HG03354 (cell line): ENCODE data around the gene FMN2.
"Not testable (repeated sequence)": the region's sequence is repeated elsewhere in the genome, so short reads cannot be mapped to it uniquely, and the experiment has no call there.

ENCODE experiments used
- ATAC-seq: cut with Tn5 transposase; IDR thresholded peaks from one replicate; pipeline ENCODE4 v1.9.1; 2021; ENCODE audit warnings: mild to moderate bottlenecking; ENCODE audit not compliant: unreplicated experiment, poor library complexity, severe bottlenecking

Gene FMN2

DNA sequence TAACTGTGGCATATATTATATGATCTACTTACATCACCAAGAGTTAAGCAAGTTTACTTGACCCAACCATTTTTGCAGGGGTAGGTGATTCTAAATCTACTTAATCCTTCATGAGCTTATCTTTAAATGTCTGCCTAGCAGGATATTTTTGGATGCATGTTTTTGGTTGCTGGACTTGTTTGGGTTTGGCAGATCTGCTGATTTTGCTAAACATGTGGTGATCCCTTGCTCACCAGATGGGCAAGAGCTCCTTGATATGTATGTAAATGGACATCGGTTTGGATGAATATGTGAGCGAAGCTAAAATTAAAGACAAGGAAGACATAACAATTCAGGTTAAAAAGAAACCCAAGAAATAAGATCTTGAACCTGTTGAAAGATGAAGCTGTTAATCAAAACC lies 36.7 kb downstream of the FMN2 start:
- no peak for ATAC-seq

DNA sequence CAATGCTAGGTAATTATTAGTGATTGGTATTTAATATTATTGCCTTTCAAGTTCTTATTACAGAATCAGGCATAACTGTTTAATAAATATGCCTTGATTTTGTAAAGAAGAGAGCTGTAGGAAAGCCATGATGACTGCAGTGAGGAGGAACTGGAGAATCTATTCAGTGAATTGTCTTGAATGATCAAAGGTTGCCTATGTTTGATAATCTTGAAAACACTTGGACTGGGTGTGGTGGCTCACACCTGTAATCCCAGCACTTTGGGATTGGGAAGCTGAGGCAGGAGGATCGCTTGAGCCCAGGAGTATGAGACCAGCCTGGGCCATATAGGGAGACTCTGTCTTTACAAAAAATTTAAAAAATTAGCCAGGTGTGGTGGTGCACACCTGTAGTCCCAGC lies 42.4 kb downstream of the FMN2 start:
- no peak for ATAC-seq

DNA sequence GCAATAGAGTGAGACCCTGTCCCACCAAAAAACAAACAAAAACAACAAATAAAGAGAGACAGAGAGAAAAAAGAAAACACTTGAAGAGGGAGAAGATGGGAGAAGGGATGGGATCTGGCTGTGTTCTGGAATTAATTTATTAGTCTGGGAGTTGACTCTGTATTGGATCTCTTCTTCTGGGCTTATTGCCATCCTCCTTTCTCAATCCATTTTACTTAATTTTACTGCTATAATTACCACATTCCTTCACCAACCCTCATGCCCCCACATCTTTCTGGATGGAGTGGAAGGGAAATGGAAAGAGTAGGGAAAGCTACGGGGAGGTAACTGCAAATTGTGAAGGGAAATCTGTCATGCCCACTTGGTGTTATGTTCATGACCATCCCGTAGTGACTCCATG lies 42.9 kb downstream of the FMN2 start:
- ATAC-seq = no peak

DNA sequence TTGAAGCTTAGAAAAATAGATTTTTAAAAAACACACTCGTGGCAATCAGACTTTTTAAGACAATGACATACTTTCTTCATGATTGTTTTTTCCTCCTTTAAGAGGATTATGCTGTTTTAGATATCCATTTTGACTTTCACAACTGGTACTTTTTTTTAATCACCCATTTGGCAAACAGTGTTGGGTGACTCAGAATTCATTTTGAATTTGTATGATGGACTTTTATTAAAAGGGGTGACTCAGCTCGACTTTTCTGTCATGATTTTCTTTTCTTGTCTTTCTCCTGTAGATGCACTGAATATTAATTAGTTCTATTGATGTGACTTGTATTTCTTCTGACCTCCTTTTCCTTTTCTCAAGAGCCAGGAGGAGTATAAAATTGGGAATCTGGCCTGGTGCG lies 44.7 kb downstream of the FMN2 start:
- no peak for ATAC-seq

DNA sequence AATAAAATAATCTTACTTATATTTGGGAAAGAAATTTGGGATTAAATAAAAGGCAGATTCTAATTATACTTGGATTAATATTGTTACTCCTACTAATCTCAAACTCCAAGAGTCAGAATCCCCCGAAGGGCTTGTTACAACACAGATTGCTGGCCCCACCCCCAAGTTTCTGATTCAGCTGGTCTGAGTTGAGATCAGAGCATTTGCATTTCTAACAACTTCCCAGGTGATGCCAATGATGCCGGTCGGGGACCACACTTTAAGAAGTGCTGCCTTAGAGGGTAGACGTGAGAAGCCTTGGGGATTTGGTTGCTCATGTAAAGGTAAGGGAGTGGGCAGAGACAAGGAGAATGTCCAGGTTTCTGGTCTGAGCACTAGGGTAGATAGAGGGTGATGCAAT lies 47.2 kb downstream of the FMN2 start:
- no peak for ATAC-seq

DNA sequence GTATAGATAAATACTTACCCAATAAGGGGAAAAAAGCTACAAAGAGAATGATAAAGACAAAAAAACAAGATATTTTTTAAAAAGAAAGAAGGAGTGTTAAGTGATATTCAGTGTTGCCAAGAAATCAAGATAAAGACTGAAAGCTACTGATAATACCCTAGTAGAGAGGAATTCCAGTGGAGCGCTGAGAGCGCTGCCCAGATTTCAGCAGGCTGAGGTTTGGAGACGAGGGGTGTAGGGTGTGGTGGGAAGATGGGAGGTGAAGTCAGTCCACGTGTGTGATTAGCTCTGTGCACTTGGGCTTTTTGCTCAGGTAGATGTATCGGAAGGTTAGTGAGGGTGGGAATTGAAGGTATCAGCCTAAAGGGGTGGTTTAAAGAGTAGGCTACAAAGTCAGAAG lies 47.8 kb downstream of the FMN2 start:
- ATAC-seq = no peak

DNA sequence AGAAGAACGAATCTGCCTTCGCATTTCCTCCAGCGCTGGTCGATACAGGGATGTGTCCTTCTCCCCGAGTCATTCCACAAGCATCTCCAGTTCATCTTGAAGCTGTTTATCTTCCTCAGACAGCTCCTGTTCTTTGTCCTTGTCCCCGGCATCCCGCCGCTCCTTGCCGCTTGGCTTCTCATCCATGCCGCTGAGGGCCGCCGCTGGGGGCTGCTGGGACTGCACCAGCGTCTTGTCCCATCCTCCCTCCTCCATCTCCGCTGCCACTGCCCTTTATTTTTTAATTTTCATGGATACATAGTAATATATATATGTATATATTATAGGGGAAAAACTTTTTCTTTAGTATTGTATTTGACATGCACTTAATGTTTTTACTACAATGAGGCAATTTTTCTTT lies 53.4 kb downstream of the FMN2 start:
- no peak for ATAC-seq

DNA sequence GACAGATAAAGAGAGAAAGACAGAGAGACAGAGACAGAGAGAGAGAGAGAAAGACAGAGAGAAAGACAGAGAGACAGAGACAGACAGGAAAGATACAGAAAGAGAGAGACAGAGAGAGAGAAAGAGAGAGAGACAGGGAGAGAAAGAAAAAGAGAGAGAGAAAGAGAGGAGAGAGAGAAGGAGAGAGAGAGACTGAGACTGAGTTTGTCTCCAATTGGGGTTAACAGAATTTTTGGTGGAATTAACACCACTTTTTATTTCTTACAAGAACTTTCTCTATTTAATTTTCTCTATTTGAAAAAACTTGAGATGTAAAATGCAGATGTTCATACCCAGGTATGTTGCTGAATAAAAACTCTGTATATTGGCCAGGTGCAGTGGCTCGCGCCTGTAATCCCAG lies 56.6 kb downstream of the FMN2 start:
- no peak for ATAC-seq

- peak; percentile 70 for ATAC-seq
Observed at GRCh38 chr1:240149484-240150094, 57.9 kb downstream of the FMN2 start.

DNA sequence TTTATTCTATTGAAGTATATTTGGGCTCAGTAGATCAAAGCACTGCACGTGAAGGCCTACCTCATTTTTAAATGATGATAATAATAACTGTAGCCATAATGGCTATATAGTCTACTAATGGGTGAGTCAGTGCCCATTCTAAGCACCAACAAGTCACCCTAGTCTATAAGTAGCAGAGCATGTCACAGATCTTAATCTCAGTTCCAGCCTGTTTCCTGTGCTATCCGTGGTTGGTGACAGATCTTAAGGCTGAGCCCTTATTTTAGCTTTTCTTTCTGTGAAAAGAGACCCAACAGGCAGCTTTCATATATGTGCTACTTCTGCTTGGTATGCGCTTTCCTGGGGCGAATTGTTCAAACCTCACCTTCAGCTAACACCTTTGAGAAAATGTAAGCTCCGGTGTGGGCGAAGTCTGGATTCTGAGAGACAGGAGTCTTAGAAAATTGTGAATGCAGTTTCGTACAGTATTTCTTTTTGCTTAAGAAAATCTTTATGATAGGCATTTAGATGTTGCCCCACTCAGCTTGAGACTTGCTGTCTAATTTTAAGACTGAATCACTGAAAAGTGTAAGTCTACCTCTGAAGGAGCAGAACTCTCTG lies 59.6 kb downstream of the FMN2 start:
- ATAC-seq = no peak

DNA sequence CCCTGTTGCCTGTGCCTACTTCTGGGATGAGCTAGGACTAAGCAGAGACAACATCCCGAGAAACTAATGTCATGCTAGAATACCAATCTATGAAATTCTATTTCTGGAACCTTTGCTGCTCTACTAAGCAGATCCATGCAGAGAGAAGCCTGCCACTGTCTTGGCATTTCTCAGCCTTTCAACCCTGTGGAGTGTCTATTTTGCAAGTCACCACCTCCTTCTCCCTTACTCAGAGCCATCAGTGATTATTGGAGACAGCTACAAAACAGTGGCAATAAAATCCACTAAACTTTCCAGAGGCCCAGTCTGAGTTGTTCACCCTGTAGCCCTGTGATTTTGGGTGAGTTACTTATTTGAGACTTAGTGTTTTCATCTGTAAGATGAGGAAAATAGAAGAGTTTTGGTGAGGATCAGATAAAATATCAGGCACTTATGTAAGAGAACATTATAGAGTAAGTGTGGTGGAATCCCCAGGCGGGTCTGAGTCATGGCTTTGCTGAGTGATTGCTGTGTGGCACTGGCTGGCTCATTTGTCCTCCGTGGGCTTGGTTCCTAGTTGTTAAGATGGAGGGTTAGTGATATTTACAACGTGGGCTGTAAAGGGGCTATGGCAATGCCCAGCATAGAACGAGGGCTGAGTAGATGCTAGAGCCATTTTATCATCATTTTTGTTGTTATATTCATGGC lies 61.1 kb downstream of the FMN2 start:
- ATAC-seq = no peak

DNA sequence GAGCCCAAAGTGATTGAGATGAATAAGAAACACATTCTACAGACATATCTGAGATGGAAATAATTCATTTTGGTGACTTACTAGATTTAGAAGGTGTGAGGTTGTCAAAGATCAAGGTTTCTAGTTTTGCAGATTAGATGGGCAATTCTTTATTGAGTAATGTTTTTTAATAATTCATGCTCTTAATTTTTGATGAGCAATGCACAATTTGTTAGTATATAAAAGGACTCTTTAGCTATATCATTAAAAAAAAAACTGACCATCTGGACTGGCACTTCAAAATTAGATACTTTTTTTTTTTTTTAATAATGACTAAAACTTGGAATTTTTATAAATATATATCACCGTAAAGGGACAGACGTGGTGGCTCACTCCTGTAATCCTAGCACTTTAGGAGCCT lies 63.9 kb downstream of the FMN2 start:
- no peak for ATAC-seq

DNA sequence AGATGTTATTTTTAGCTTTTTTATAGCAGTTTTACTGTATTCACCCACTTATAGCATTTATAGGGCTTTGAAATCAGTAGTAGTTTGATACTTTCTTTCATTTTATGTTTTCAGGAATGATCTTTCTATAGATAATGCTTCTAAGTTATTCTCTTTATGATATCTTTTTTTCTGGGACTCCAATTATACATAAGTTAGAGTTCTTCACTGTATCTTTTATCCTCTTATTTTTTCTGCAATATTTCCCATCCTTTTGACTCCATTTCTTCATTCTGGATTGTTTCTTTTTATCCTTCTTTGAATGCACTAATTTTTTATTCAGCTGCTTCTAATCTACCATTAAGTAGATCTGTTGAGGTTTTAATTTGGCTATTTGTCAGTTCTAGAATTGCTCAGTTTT lies 73.1 kb downstream of the FMN2 start:
- ATAC-seq = no peak

DNA sequence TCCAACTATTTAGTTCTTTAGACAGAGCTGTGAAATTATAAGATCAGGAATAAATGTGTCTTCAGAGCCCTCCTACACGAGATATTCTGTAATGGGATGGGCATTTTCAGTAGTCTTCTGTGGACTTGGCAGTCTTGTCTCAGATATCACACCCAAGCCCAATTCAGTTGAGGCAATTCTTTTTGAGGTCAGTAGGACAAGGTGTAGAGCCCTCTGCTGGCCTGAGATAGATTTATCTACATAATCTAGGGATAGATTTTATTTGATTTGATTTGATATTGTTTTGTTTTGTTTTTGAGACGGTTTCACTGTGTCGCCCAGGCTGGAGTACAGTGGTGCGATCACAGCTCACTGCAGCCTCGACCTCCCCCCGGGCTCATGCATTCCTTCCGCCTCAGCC lies 77.5 kb downstream of the FMN2 start:
- no peak for ATAC-seq

DNA sequence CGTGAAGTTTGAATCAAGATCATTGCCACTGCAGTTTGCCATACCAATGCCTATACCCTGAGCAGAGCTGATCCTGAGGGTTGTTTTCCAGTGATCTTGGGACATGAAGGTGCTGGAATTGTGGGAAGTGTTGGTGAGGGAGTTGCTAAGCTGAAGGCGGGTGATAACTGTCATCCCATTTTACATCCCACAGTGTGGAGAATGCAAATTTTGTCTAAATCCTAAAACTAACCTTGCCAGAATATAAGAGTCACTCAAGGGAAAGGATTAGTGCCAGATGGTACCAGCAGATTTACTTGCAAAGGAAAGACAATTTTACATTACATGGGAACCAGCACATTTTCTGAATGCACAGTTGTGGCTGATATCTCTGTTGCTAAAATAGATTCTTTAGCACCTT lies 78.6 kb downstream of the FMN2 start:
- ATAC-seq = no peak

DNA sequence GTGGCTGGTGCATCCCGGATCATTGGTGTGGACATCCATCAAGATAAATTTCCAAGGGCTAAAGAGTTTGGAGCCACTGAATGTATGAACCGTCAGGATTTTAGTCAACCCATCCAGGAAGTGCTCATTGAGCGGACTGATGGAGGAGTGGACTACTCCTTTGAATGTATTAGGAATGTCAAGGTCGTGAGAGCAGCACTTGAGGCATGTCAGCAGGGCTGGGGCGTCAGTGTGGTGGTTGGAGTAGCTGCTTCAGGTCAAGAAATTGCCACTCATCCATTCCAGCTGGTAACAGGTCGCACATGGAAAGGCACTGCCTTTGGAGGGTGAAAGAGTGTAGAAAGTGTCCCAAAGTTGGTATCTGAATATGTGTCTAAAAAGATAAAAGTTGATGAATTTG lies 79.1 kb downstream of the FMN2 start:
- no peak for ATAC-seq

DNA sequence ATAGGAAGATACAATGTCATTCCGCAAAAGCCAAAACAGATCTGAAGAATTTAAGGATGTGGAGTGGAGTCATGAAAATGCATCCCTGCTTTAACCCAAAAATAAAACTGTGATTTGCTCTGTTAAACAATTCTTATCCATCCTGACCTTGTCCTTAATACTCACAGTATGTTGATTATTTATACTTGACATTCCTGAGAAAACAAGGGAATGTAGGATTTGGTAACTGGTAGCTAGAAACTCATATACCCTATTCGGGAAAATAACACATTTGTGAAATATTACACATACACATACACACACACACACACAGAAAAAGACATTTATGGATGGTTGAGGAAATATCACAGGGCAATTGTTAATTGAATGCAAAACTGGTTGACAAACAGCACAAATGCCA lies 80.2 kb downstream of the FMN2 start:
- ATAC-seq = no peak

DNA sequence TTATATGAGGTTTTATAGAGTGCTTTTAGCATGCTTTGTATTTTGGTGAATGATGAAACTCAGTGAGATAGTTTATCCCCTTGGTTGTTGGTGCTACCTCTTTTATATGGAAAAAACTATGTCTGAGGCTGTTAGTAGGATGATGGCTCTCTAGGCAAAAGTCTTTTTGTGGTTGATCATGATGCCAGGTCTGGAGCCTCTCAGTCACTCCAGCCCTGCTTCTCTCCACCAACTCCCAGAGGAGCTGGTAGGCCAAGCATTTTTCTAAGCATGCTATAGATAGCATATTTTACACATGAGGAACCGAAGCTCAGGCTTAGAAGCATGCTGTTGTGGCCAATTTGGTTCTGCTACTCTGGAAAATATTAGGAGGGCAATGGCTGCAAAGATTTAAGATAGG lies 82.2 kb downstream of the FMN2 start:
- no peak for ATAC-seq

GRCh38 chr1:240174734-240175133 lies 83.1 kb downstream of the FMN2 start:
- no peak for ATAC-seq

GRCh38 chr1:240178366-240178765 lies 86.7 kb downstream of the FMN2 start:
- no peak for ATAC-seq

DNA sequence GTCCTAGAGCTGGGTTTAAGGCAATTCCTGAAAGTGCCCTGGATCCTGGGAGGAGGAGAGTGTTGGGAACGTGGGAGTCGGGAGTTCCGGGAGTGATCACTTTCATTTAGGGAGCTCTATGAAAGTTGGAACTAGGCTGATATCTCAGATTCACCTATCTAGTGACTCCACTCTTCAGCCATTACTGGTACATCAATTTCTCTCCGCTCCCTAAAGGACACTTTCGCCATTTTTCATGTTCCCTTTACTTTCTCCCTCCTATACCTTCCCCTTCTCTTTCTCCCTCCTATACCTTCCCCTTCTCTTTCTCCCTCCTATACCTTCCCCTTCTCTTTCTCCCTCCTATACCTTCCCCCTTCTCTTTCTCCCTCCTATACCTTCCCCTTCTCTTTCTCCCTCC lies 93.0 kb downstream of the FMN2 start:
- ATAC-seq = not testable (repeated sequence)

DNA sequence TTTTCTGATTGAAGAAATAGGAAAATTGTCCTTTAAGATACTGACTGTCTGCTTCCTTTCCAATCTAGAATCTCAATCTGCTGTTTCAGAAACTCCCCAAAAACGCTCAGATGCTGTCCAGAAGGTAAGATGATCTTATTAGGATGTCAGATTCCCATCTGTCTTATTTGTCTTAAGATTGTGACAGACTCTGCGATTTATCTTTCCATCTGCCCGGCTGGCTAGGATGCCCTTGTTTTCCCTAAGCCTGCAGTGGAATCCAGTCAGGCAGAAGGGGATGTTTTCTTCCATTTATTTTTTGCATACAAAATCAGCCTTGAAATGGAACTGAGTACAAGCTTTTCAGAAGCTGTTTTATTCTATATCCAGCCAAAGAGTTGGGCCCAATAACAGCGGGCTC lies 96.5 kb downstream of the FMN2 start:
- ATAC-seq = no peak
